HG03159 (cell line): ENCODE measurements around the gene HIVEP1.

Experiments
- ATAC-seq: cut with Tn5 transposase; IDR thresholded peaks from one replicate; pipeline ENCODE4 v1.9.1; 2021; ENCODE audit warnings: mild to moderate bottlenecking, moderate library complexity; ENCODE audit not compliant: unreplicated experiment

The HIVEP1 gene

GRCh38 chr6:12012038-12012557 lies at the start of gene HIVEP1:
Gene HIVEP1 (plus strand): TSS chr6:12012312. CDS start chr6:12015629, 3,317 bp downstream.
- peak; percentile 0 for ATAC-seq

- ATAC-seq: no peak
Observed at GRCh38 chr6:11963756-11964500, 48.2 kb upstream of the HIVEP1 start.

- ATAC-seq: no peak
Observed at GRCh38 chr6:11964729-11965335, 47.3 kb upstream of the HIVEP1 start.

DNA sequence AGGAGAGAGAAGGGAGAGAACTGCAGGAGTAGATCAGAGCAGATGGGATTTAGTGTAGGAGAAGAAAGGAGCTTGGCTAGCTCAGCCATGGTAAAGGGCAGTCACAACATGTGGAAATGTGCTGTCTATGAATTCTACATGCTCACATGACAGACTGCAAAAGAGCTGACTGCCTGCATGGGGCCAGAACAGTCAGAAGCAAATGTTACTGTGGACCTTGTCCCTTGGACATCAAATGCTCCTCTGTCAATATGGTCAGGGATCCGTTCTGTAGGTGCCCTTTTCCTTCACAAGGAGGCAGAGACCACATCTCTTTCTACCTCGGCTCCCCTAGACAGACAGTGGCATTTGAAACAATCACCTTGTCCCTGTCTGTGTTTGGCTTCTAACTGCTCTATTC lies 46.6 kb upstream of the HIVEP1 start:
- no peak for ATAC-seq

DNA sequence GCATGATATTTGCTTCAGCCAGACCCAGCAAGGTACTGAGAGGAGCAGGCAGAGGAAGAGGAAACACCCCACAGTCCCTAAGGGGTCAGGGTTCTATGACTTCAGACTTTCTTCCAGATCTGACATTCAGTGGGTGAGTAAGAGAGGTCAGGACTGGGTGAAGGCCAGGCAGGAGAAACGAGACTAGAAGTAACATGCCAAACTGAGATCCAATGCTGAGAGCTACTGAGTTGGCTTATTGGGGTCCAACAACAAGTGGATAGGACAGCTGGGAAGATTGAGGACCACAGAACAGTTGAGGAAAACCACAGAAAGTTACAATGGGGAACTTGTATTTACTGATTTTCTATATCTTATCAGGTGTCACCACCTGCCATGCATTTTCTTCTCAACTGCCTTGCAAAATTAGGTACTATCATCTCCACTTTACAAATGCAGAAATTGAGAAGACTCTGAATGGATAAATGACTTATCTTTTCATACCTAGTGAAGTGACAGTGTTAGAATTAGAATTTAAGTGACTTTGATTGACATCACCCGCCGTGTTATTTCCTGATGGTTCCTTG lies 43.8 kb upstream of the HIVEP1 start:
- peak; percentile 70 for ATAC-seq

DNA sequence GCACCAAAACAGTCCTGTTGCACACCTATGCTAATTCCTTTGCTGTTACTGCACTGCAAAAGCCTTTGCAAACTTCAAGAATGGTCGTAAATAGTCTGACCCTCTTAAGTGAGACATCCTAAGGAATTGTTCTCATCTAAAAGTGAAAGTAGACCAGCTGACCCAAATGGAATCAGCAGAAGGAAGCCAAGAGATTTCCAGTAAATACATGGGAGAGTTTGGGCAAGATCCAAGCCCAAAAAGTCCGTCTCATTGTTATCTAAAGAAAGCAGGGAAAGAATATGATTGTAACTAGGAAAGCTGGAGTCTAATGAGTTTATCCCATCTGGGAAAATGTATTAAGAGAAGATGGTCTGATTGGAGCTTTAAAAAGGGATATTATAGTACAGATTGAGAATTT lies 43.0 kb upstream of the HIVEP1 start:
- ATAC-seq: no peak

- no peak for ATAC-seq
Observed at GRCh38 chr6:11970114-11970513, 42.0 kb upstream of the HIVEP1 start.

DNA sequence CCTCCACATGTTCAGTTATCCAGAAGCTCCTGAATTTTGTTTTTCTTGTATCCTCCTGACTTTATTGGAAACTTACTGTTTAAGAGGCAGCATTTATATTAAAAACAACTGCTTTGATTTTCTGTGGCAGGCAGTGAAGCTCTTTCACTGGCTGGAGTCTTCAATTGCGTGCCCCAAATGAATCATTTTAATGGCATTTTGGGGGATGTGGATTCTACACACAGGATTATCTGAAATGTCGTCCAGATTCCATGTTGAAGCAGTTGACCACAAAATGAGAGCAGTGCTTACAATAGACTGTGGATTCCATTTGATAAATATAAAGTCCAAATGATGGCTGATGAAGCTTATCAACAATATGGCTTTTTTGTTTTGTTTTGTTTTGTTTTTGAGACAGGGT lies 41.0 kb upstream of the HIVEP1 start:
- ATAC-seq: no peak

DNA sequence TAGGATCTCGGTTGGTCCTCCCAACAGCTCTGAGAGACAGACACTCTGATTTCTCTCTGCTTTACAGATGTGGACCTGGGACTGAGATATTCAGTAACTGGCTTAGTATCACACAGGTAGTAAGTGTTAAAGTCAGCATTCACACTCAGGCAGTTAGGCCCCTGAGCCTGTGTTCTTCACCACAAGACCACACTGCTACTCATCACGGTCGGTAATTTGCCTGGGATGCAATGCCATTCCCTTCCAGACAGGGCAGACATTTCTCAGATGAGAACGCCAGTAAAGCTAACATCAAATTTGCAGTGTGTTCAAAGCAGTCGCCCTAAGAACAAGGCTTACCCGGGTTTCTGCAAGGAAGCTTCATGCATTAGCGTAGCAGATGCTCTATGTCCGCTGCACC lies 39.8 kb upstream of the HIVEP1 start:
- ATAC-seq: no peak

- no peak for ATAC-seq
Observed at GRCh38 chr6:11972806-11973205, 39.3 kb upstream of the HIVEP1 start.

DNA sequence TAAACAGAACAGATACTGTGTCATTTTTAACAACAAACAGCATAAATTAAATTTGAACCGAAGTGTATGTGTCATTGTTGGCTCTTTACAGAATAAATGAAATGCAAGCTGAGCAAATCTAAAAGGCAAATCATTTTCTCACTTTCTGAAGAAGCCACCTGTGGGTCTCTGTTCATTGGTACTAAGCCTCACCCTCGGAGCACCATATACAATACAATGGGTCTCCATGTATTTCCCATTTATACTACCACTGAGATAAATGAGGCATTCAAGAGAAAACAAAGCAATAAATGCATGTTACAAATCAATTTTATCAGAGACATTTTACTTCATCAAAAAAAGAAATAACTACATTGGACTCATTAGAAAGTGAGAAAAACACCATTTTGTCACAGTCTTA lies 38.9 kb upstream of the HIVEP1 start:
- ATAC-seq: no peak

DNA sequence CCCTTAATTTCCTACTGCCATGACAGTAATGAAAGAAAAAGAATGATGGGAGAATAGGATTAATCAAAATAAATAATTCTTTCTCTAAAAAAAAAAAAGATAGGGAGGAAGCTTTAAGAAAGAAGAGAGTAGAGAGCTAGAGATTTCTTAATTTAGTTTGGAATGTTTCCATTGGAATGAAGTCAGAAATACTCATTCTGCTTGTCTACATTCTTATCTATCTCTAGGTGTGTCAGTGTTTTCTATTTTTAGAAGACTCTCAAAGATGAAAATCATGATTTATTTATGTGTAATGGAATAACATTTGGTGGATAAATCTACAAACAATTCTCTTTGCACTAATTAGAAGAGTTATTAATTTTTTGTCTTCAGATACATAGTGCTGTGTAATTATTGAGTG lies 38.0 kb upstream of the HIVEP1 start:
- no peak for ATAC-seq

GRCh38 chr6:11975353-11975977 lies 36.6 kb upstream of the HIVEP1 start:
- ATAC-seq: peak; percentile 91

DNA sequence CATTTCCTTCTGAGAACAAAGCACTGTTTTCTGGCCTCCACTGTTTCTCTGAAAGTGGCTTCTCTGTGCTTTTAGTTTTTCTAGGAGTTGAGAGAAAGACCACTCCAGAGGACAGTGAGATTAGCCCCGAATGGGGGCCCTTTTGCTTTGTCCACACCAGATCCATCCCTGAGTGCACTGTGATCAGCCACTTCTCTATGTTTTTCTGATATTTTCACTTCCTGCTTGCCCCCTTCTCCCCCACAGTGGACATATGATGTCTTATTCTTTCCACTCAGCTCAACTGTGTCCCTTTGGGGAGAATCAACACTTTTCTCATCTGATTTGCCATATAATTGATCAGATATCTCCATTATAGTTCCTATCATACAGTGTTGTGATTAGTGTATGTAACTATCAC lies 35.6 kb upstream of the HIVEP1 start:
- no peak for ATAC-seq

DNA sequence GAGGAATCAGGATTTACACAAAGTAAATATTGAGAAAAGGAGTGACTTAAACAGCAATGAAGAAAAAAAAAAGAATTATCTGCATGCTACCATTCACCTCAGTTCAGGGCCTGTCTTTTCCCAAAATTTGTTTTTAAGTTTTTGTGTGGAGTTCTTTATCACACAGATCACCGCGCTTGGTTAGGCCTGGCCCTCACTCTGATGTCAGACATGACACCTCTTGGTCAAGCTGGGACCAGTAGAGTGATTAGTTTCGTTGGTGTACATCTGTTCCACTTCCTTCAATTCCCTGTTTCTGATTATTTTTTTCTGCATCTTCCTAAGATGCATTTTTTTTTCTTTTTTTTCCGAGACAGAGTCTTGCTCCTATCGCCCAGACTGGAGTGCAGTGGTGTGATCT lies 34.9 kb upstream of the HIVEP1 start:
- no peak for ATAC-seq

- ATAC-seq: no peak
Observed at GRCh38 chr6:11977738-11978137, 34.4 kb upstream of the HIVEP1 start.

- ATAC-seq: no peak
Observed at GRCh38 chr6:11978169-11978987, 33.7 kb upstream of the HIVEP1 start.

GRCh38 chr6:11979866-11980265 lies 32.2 kb upstream of the HIVEP1 start:
- ATAC-seq: no peak

DNA sequence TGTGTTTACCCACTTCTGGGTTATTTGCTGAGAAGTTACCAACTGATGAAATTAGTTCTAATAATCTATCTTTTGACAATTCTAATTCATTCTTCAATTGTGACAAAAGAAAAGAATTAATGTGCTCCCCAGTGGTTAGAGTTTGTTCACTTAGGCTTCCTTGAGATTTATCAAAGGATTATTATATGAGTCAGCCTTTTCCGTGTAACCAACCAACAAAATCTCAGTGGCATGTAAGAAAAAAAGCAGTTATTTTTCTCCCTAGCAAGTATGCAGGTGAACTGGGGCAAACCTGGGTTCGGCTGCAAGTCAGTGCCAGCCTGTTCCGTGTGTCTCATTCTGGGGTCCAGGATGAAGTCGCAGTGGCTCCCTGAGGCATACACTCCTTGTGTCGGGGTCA lies 28.8 kb upstream of the HIVEP1 start:
- ATAC-seq: no peak

DNA sequence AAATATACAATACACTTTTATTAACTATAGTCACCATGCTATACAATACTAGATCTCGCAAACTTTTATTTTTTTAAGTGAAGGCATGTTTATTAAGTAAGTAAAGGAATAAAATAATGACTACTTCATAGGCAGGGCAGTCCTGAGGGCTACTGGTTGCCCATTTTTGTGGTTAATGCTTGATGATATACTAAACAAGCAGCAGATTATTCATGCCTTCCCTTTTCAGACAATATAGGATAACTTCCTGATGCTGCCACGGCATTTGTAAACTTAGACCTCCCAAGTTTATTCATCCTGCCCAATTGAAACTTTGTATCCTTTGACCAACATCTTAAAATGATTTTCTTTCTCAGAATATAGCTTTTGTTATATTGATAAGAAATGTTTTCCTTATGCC lies 24.7 kb upstream of the HIVEP1 start:
- no peak for ATAC-seq

GRCh38 chr6:11989386-11989785 lies 22.7 kb upstream of the HIVEP1 start:
- no peak for ATAC-seq
